Left lung (tissue), 10 donors: Measurements from ENCODE around the gene PDE10A. TPM values are rescaled to one million over a fixed set of nuclear protein-coding genes. Genes with fewer than 3 reads are reported as not detected.
A peak's percentile ranks its signal among the peaks of the same experiment; 100 is the strongest.

ENCODE experiments used
- ATAC-seq: fragments of 200-7000 bp; cut with Tn5 transposase; one replicate; pipeline ENCODE4 v1.9.1; 2020; ENCODE audit warnings: moderate library complexity
- DNase-seq, 4 donors: peaks; one replicate each; pipeline ENCODE4 v3.0.0-alpha.2; 2013 to 2020
- H3K27ac ChIP-seq, 2 donors: fragments of 200-600 bp; sonication (generic) in 1 of 2; one replicate each; pipeline versions ENCODE4 v1.5.0 to v1.8.0; 2020 to 2021
- H3K27me3 ChIP-seq, 2 donors: fragments of 200-600 bp; sonication (generic) in 1 of 2; one replicate each; pipeline versions ENCODE4 v1.5.0 to v1.8.0; 2020 to 2021
- H3K36me3 ChIP-seq, 2 donors: fragments of 200-600 bp; sonication (generic) in 1 of 2; one replicate each; pipeline versions ENCODE4 v1.5.0 to v1.8.0; 2020 to 2021
- H3K4me1 ChIP-seq, 2 donors: fragments of 200-600 bp; one replicate each; pipeline ENCODE4 v1.8.0; 2021
- H3K4me3 ChIP-seq, 2 donors: fragments of 200-600 bp; sonication (generic) in 1 of 2; one replicate each; pipeline versions ENCODE4 v1.5.0 to v1.8.0; 2020 to 2021; ENCODE audit warnings: mild to moderate bottlenecking in 1 of 2
- H3K9me3 ChIP-seq, 2 donors: fragments of 200-600 bp; sonication (generic) in 1 of 2; one replicate each; pipeline versions ENCODE4 v1.5.0 to v1.8.0; 2020 to 2021
- intact Hi-C, 2 donors: fragments of 100-400 bp; cut with DNase I; formaldehyde crosslinking; loops; one replicate each; pipeline versions ENCODE4 v1.11.2 to v1.14.2; 2022
- polyA plus RNA-seq, 6 donors: library from polyadenylated mRNA; unstranded; fragments of 120-200 nt; gene quantifications; one replicate each; pipeline ENCODE4 v1.2.1, GENCODE V29; 2013; ENCODE audit not compliant: insufficient read length in 6 of 6
- total RNA-seq, 2 donors: library from RNA; stranded (reverse); fragmentation: NEBNext Ultra II Directional; extraction: Animal tissue kit (Norgen Biotek cat#: 25700); gene quantifications; one replicate each; pipeline ENCODE4 v1.2.1, GENCODE V29; 2021
- TF ChIP-seq, protein P1 (sequence below), 2 donors: fragments of 200-600 bp; sonication (generic) in 1 of 2; IDR thresholded peaks; one replicate each; pipeline versions ENCODE4 v1.5.0 to v1.8.0; 2021; ENCODE audit warnings: antibody characterized with exemption in 2 of 2
- donor health status: DM: no; HTN: yes; CAD: no.
- donor health status: DM: no; HTN: no; CAD: no.

Gene PDE10A
- total and polyA plus RNA-seq, 8 donors, result 1.3 to 10.0 (median 8.2) TPM

DNA sequence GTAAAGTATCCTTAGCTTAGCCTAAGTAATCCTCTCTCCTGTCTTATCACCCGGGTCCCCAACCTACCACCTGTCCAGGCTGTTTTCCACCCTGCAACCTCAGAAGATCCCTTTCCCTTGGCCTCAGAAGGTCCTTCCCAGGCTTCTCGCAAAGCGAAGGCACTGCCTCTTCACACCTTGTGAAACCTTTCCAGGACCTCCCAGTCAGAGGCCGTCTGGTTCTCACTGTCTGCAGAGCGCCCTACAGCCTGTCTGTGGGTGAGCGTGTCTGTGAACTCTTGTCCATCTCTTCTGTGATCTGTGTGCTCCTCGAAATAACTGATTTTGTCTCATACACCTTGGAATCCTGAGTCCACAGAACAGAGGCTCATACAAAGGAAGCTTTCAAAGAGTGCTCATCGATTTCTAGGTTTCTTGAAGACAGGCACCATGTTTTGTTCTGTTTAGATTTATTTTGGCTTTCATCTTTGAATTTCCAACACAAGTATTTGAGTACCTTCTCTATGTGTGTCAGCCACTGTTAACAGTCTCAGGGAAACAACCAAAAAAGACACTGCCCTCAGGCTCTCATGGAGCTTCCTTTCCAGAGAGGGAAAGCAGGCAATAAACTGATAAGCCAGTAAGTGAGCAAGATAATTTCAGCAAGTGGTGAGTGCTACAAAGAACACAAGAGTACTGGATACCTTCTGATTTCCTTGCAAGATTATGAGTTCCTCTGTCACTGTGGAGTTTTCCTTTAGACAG lies 6.3 kb downstream of the PDE10A start:
- Histone ChIP-seq H3K9me3 (no peaks in the 10 kb centered on the region), H3K27me3 (peaks cover 21 to 43% of the 10 kb centered on the region in 2 donors), H3K4me3 (no peak overlapping the region), H3K36me3 (no peaks in the 10 kb centered on the region), H3K27ac (no peak overlapping the region), H3K4me1 (peaks cover 10 to 17% of the 10 kb centered on the region in 2 donors)
- TF ChIP-seq, protein P1, sequence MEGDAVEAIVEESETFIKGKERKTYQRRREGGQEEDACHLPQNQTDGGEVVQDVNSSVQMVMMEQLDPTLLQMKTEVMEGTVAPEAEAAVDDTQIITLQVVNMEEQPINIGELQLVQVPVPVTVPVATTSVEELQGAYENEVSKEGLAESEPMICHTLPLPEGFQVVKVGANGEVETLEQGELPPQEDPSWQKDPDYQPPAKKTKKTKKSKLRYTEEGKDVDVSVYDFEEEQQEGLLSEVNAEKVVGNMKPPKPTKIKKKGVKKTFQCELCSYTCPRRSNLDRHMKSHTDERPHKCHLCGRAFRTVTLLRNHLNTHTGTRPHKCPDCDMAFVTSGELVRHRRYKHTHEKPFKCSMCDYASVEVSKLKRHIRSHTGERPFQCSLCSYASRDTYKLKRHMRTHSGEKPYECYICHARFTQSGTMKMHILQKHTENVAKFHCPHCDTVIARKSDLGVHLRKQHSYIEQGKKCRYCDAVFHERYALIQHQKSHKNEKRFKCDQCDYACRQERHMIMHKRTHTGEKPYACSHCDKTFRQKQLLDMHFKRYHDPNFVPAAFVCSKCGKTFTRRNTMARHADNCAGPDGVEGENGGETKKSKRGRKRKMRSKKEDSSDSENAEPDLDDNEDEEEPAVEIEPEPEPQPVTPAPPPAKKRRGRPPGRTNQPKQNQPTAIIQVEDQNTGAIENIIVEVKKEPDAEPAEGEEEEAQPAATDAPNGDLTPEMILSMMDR (IDR thresholded peaks at IDR 0.05), result no peak
- ATAC-seq, result no peak
- DNase-seq, result no peak
- intact Hi-C loops, result no loop called here

DNA sequence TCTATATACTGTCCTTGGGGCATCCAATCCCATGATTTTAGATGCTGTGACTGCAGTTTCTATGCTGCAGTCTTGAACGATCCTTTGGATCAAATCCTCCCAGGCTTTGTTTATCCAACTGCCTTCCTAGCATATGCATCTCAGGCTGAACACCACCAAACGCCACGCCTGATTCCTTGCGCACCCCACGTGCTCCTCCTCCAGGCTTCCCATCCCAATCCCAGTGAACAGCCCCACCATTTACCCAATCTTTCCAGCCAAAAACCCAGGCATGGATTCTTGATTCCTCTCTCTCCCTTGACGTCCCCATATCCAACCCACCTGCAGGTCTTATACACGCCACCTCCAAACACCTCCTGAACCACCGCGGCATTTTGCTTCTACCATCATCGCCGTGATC lies 7.8 kb downstream of the PDE10A start:
- Histone ChIP-seq H3K9me3 (no peaks in the 10 kb centered on the region), H3K4me3 (no peak overlapping the region), H3K36me3 (no peaks in the 10 kb centered on the region), H3K27me3 (peaks cover 6 to 27% of the 10 kb centered on the region in 2 donors), H3K27ac (no peak overlapping the region), H3K4me1 (peaks cover 0 to 1% of the 10 kb centered on the region in 2 donors)
- intact Hi-C loops, result no loop called here
- TF ChIP-seq, protein P1 (IDR thresholded peaks at IDR 0.05), result no peak
- DNase-seq, result no peak
- no peak for ATAC-seq

DNA sequence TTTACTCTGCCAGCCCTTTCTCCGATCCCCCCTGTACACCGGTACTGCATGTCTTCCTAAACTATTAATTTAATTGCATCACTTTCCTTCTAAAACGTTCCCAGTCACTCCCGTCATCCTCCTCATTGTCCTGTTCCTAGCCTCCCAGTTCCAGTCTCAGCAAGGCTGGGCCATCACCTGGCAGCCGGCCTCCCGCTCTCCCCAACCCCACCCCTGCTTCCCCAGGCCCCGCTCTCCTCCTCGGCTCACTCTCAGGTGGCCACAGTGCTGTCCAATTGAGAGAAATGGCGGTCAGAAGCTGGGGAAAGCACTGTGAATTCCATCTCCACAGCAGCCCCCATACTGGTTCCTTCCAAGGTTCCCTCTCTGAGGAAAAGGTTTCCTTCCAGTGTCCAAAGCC lies 8.9 kb downstream of the PDE10A start:
- H3K4me1 ChIP-seq, result no peaks in the 10 kb centered on the region
- no peak overlapping the region for H3K27ac ChIP-seq
- TF ChIP-seq, protein P1 (IDR thresholded peaks at IDR 0.05), result no peak
- intact Hi-C loops, result no loop called here
- no peaks in the 10 kb centered on the region for H3K9me3 ChIP-seq
- H3K4me3 ChIP-seq, result no peak overlapping the region
- no peaks in the 10 kb centered on the region for H3K36me3 ChIP-seq
- ATAC-seq (no peak), DNase-seq (peak in 1 of 4 donors; percentile 50)
- peaks cover 0 to 17% of the 10 kb centered on the region in 2 donors for H3K27me3 ChIP-seq

DNA sequence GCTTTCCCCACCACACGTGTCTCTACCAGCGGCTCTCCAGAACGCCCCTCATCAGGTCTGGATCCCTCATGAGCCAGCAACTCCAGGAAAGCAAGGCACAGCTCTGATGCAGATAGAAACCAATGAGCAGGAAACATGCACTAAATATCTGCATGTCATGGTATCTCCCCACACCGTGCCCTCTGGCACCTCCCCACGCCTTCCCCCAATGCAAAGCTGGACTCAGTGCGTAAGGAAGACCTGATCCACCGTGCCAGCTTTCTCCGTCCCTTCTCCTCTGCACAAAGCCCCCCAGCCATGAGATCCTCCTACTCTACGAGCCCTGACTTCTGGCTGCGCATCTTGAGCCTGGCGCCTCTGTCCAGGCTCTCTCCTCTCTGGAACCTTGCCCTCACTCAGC lies 9.4 kb downstream of the PDE10A start:
- no peaks in the 10 kb centered on the region for H3K36me3 ChIP-seq
- TF ChIP-seq, protein P1 (IDR thresholded peaks at IDR 0.05), result no peak
- no peak for DNase-seq
- ATAC-seq, result no peak
- no peak overlapping the region for H3K4me3 ChIP-seq
- H3K27me3 ChIP-seq, result peaks cover 0 to 11% of the 10 kb centered on the region in 2 donors
- intact Hi-C loops, result no loop called here
- no peak overlapping the region for H3K27ac ChIP-seq
- no peaks in the 10 kb centered on the region for H3K4me1 ChIP-seq
- H3K9me3 ChIP-seq, result no peaks in the 10 kb centered on the region

DNA sequence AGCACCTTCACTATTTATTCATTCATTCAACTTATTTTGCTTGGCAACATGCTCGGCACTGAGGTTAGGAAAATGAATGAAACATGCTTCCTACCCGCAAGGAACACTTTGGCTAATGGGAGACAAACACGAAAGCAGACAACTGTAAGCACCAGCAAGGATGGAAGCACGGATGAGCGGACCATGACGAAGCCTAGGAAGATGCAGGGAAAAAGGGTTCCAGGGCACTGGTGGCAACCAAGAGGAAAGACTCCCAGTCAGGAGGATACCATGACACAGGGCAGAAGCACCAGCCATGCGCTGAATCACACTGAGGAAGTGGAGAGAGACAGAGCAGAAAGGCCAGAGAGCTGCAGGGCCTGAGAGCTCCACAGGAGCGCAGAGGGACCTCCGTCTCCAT lies 9.8 kb downstream of the PDE10A start:
- intact Hi-C loops, result no loop called here
- ATAC-seq, result no peak

More for the DNA sequence above, 9.8 kb downstream of the PDE10A start:
- H3K9me3 ChIP-seq, result no peaks in the 10 kb centered on the region
- H3K27me3 ChIP-seq, result peaks cover 0 to 7% of the 10 kb centered on the region in 2 donors
- DNase-seq, result peak in 1 of 4 donors; percentile 37
- H3K27ac ChIP-seq, result no peak overlapping the region
- H3K4me3 ChIP-seq, result no peak overlapping the region
- no peaks in the 10 kb centered on the region for H3K36me3 ChIP-seq
- TF ChIP-seq, protein P1 (IDR thresholded peaks at IDR 0.05), result no peak
- H3K4me1 ChIP-seq, result no peaks in the 10 kb centered on the region
